Inflammatory macrophage treated with lipopolysaccharide for 1 hour (primary cell): ENCODE data around the gene ABCC1.
A peak's percentile ranks its signal among the peaks of the same experiment; 100 is the strongest.
"Not testable (repeated sequence)": the region's sequence is repeated elsewhere in the genome, so short reads cannot be mapped to it uniquely, and the experiment has no call there.

ENCODE experiments used
- DNase-seq, 2 donors: peaks; one replicate each; pipeline ENCODE4 v3.0.0-alpha.2; 2020 to 2022

ABCC1 gene

DNA sequence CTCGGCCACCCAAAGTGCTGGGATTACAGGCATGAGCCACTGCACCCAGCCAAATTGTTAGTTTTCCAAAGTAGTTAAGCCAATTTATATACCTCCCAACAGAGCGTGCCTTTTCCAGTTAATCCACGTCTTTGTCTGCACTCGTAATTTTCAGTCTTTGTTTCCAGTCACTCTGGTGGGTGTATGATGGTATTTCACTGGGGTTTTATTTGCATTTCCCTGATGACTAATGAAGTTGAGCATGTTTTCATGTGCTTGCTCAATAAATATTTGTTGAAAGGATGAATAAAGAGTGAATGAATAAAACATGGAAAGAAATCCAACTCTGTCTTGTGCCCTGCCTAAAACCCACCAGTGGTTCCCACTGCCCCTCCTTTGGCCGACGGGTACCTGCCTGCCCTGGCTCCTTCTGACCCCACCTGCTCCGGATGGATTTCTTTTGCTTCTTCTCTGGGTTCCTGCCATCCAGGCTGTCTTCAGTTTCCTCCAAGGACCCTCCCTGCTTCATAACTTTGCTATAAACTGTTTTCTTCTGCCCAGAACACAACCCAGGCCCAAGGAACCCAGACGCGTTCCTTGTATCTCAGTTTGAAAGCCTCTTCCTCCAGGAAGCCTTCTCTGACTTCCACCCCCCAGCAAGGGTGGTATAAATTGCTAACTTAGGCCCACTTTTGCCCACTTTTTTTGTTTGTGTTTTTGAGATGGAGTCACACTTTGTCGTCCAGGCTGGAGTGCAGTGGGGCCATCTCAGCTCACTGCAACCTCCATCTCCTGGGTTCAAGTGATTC lies 3.0 kb upstream of the ABCC1 start:
- DNase-seq: peak in 1 of 2 donors; percentile 60

GRCh38 chr16:15947983-15948509 lies 1.4 kb upstream of the ABCC1 start:
- no peak for DNase-seq

DNA sequence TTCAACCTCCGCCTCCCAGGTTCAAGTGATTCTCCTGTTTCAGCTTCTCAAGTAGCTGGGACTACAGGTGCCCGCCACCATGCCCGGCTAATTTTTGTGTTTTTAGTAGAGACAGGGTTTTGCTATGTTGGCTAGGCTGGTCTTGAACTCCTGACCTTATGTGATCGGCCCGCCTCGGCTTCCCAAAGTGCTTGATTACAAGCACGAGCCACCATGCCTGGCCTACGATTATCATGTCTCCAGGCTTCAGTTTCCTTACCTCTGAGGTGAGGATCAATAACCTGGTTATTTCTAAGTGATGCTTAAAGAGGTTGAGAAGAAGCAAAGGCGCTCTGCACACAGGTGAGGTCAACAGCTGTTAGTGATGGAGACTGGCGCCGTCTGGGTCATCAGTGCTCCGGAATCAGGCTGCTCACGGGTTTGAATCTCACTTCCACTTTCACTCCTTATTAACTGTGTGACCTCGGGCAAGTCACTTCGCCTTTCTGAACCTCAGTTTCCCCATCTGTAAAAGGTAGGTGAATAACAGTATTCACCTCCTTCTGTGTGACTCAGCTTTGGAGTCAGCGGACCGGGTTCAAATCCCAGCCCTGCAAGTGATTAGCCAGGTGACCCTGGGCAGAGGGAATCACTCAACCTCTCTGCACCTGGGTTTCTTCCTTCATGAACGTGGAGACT lies 745 bp upstream of the ABCC1 start:
- no peak for DNase-seq

DNA sequence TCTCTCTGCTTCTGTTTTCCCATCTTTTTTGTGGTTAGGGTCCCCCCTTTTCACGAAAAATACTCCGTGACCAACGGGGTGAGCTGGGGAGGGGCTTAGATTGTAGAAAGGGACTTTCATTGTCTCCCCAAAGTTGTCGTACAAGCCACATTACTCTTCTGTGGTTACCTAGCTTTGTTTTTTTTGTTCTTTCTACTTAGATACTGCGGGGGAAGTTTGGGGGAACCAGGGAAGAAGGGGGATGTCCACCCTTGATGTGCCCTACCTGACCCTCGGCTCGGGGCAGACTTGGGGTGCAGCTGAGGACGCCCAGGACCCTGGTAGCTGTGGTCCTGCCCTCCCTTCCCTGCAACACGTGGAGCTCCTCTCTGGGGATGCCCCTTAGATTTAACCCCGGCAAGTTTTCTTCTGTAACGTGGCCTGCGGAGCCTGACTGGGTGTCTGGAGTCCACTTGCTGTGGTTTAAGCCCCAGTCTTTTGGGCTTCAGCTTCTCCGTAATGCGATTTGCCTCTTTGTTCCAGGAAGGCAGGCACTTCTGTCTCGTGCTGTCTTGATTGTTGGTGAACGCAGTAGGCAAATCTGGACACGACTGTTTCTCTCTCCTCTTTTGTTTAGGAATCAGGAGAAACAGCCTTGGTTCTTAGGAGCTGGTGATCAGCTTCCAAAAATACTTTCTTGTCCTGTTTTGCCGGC lies 892 bp downstream of the ABCC1 start:
- peak; percentile 40 to 42 for DNase-seq

- DNase-seq: no peak
Measured at GRCh38 chr16:15950869-15951268, 1.5 kb downstream of the ABCC1 start.

GRCh38 chr16:15951852-15952251 lies 2.4 kb downstream of the ABCC1 start:
- no peak for DNase-seq

DNA sequence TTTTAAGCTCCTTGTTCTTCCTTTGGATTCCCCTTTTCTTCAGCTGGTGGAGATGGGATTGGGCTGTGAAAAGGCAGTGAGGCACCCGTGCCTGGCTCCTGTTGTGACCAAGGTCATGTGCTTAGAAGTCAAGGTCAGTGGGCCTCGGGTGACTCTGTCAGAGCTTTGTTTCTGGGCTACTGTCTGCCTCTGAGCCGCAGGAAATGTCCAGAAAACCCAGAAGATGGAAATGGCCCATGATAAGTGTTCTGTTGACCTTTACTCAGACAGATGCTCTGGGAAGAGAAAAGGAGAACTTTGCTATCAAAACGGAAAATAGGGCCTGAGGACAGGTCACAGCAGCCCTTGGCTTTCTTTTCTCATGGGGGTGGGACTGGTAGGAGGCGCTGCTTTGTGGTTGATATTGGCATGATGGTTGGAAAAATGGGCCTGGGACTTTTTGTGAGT lies 2.9 kb downstream of the ABCC1 start:
- peak; percentile 58 to 83 for DNase-seq

DNA sequence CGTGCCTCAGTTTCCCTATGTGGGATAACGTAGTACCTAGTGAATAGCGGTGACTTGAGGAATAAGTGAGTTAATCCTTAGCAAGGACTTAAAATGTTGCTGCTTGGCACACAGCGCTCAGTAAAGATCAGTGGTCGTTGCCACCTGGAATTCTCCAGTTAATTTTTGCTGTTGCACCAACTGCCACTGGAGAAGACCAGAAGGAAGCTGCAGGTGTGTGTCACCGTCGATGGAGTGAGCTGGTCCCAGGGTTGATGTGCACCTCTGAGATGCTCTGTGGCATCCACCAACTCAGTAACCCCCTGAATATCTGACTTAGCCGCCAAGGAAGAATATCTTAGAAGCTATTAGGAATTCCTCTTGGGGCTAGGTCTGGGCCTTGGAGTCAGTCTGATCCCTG lies 4.1 kb downstream of the ABCC1 start:
- DNase-seq: no peak

DNA sequence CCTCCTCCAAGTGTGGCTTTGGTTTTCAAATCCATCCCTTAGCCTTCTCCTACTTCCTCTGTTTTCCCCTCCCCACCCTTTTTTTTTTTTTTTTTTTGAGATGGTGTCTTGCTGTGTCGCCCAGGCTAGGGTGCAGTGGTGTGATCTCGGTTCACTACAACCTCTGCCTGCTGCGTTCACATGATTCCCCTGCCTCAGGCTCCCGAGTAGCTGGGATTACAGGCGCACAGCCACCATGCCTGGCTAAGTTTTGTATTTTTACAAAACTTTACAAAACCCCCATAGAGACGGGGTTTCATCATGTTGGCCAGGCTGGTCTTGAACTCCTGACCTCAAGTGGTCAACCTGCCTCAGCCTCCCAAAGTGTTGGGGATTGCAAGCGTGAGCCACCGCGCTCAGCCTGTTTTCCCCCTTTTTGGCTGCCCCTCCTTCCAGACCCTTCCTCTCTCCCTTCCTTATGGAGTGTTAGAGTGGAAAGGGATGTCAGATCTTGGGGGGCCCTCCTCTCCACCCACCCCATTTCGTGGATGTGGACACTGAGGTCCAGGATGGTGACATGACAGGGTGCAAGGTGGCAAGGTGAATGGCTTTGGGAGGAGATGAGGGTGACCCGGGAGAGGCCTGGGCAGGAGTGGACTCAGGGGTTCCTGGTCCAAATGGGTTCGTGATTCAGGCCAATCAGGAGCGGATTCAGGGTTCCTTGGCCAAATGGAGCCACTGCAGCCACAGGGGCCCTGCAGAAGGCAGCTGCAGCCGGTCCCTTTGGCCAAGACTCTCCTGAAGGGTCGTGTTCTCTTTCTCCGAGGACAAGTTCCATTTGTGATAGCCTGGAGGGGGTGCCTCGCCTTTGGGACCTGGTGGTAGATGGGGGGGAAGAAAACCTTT lies 4.8 kb downstream of the ABCC1 start:
- no peak for DNase-seq

GRCh38 chr16:15954814-15955151 lies 5.4 kb downstream of the ABCC1 start:
- peak; percentile 76 to 90 for DNase-seq

- no peak for DNase-seq
Measured at GRCh38 chr16:15955425-15955824, 6.0 kb downstream of the ABCC1 start.

DNA sequence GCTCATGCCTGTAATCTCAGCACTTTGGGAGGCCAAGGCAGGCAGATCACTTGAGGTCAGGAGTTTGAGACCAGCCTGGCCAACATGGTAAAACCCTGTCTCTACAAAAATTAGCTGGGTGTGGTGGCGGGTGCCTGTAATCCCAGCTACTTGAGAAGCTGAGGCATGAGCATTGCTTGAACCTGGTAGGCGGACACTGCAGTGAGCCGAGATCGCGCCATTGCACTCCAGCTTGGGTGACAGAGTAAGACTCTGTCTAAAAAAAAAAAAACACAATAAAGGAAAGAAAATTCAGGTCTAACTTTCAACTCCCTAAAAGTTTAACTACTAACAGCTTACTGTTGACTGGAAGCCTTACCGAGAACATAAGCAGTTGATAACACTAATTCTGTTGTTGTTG lies 6.7 kb downstream of the ABCC1 start:
- not testable (repeated sequence) for DNase-seq

DNA sequence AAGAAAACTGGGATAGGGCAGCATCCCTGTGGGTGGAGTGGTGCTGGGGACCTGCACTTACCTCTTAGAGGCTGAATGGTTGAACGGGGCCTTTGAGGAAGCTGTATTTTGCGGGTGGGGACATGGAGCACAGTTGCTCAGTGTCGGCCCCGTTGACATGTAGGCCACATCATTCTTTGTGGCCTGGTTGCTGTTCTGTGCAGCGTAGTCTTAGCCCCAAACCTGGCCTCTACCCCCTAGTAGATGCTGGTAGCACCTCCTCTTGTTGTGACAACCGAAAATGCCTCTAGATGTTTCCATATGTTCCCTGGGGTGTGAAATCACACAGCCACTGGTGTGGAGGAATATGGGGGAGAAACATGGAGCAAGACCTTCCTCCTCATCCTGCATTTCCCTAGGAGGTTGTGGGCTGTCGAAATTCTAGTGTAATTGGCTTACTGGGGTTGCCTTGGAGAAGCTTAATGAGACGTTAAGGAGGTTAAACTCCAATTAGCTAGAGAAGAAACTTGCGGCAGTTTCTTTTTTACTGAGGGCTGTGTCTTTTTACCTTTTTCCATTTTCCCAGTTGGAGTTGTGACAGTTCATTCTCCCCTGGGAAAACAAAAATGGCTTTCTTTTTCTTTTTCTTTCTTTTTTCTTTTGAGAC lies 9.4 kb downstream of the ABCC1 start:
- DNase-seq: no peak

DNA sequence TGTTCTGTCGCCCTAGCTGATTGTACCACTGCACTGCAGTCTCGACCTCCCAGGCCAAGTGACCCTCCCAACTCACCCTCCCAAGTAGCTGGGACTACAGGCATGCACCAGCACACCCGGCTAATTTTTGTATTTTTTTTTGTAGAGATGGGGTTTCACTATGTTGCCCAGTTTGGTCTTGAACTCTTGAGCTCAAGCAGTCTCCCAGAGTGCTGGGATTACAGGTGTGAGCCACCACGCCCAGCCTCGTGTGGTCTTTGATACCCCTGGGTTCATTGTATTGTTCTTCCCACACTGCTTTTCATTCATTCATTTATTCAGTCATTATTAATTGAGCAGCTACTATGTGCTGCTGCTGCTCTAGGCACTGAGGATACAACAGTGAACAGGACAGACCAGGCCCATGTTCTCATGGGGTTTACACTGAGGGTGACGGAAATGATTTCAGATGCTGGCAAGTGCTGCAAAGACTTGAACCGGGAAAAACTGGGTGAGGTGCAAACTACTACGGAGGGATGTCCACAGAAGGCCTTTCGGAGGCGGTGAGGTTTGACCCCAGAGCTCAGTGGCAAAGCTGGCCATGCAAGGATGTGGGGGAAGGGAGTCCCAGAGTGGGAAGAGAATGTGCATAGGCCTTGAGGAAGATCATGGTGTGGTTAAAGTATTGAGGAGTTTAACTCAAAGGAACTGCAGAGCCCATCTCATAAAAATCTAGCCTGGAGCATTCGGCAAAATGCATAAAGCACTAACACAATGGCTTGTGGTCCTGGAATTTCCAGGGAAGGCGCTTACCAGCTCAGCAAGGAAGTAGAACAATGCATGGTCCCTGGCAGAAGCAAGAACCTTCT lies 10.9 kb downstream of the ABCC1 start:
- no peak for DNase-seq

GRCh38 chr16:15961060-15961511 lies 11.7 kb downstream of the ABCC1 start:
- DNase-seq: no peak

DNA sequence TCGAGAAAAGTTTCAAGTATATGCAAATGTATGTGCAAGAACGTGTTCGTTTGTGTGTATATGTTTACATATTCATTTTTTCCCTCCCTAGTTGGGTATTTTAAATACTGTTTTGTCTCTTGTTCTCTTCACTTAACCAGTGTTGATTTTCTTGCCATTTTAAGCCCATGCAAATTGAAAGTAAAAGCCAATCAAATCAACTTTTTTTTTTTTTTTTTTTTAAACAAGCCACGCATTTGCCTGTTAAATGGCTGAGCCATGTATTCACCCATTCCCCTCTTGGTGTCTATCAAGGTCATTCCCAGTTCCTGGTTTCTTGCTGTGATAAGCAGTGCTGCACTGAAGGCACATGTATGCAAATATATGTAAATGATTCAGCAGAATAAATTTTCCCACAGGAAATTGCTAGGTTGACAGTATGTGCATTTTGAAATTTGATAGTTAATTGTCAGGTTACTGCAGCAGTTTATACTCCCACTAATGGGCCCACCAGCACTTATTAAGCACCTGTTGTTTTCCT lies 12.2 kb downstream of the ABCC1 start:
- no peak for DNase-seq

DNA sequence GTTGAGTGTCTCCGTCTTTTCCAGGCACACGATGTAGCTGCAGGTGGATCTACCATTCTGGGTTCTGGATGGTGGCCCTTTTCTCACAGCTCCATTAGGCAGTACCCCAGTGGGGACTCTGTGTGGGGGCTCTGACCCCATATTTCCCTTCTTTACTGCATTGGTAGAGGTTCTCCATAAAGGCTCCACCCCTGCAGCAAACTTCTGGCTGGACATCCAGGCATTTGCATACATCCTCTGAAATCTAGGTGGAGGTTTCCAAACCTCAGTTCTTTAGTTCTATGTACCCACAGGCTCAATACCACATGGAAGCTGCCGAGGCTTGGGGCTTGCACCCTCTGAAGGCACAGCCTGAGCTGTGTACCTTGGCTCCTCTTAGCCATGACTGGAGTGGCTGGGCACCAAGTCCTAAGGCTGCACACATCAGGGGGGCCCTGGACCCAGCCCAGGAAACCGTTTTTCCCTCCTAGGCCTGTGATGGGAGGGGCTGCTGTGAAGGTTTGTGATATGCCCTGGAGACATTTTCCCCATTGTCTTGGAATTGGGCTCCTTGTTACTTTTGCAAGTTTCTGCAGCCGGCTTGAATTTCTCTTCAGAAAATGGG lies 14.0 kb downstream of the ABCC1 start:
- DNase-seq: no peak

GRCh38 chr16:15966420-15966819 lies 17.0 kb downstream of the ABCC1 start:
- DNase-seq: no peak

- DNase-seq: no peak
Measured at GRCh38 chr16:15966836-15967546, 17.6 kb downstream of the ABCC1 start.
